K562 (cell line): ENCODE measurements around the gene FBRS. TPM values are rescaled to one million over a fixed set of nuclear protein-coding genes. Genes with fewer than 3 reads are reported as not detected.

ENCODE experiments used
- ARID1B ChIP-seq: fragments of 450-650 bp; IDR thresholded peaks from 2 replicates; pipeline ENCODE4 v1.6.1; 2016; ENCODE audit warnings: antibody characterized with exemption, mild to moderate bottlenecking, inconsistent platforms
- ESRRB ChIP-seq: fragments of 250-450 bp; sonication (Bioruptor Pico); IDR thresholded peaks from 2 replicates; pipeline ENCODE4 v1.5.0; 2020; ENCODE audit warnings: mild to moderate bottlenecking, moderate library complexity, borderline replicate concordance
- IRF2 ChIP-seq: sonication (generic); formaldehyde crosslinking; IDR thresholded peaks from 2 replicates; pipeline ENCODE4 v1.8.1; 2022; ENCODE audit warnings: mild to moderate bottlenecking, missing genetic modification reagents
- RCOR1 ChIP-seq, 2 experiments: IDR thresholded peaks; 2 replicates each; pipeline ENCODE4 v1.6.1; 2012; ENCODE audit warnings: low read depth in 2 of 2, low read length in 2 of 2, borderline replicate concordance in 1 of 2, improper control_type of control experiment in 1 of 2
- SOX6 ChIP-seq: fragments of 450-650 bp; IDR thresholded peaks from 2 replicates; pipeline ENCODE4 v1.6.1; 2014; ENCODE audit warnings: mild to moderate bottlenecking
- SRSF3 ChIP-seq: fragments of 200-400 bp; formaldehyde crosslinking; IDR thresholded peaks from 2 replicates; pipeline ENCODE4 v1.6.1; 2016; ENCODE audit warnings: mild to moderate bottlenecking, low read length, moderate library complexity; ENCODE audit not compliant: insufficient read depth
- TEAD1 ChIP-seq, 2 experiments: fragments of 450-650 bp in 1 of 2; sonication (generic) in 1 of 2; formaldehyde crosslinking; IDR thresholded peaks; 2 replicates each; pipeline versions ENCODE4 v1.4.0 to v1.8.0; 2020 to 2022; ENCODE audit warnings: mild to moderate bottlenecking in 2 of 2, missing genetic modification reagents in 1 of 2
- XRCC5 ChIP-seq: fragments of 200-400 bp; formaldehyde crosslinking; IDR thresholded peaks from 2 replicates; pipeline ENCODE4 v1.6.1; 2017; ENCODE audit warnings: low read depth, mild to moderate bottlenecking, low read length
- ZKSCAN1 ChIP-seq: fragments of 150-350 bp; IDR thresholded peaks from 2 replicates; pipeline ENCODE4 v1.6.1; 2016; ENCODE audit warnings: low read depth, low read length
- ZKSCAN8 ChIP-seq: fragments of 200-800 bp; sonication (Bioruptor generic); IDR thresholded peaks from 2 replicates; pipeline ENCODE4 v1.6.1; 2016; ENCODE audit warnings: missing genetic modification characterization, missing compliant biosample characterization
- polyA plus RNA-seq, 8 experiments: library from polyadenylated mRNA; depleted of rRNA in 4 of 8; stranded (reverse) in 5 of 8; unstranded in 3 of 8; fragments of >200 nt; fragmentation: Nextera tagmentation in 2 of 8; fragmentation: Illumina TruSeq in 1 of 8; extraction: Ambion mirVana in 2 of 8; extraction: Trizol in 1 of 8; gene quantifications; 2 replicates each; pipeline versions ENCODE4 v1.2.1 to v1.2.3, GENCODE V29; 2011 to 2014; ENCODE audit warnings: inconsistent platforms in 1 of 8, missing spikeins in 1 of 8
- total RNA-seq, 7 experiments: library from RNA; depleted of rRNA in 6 of 7; stranded (reverse); fragments of >200 nt in 6 of 7; fragmentation: Illumina TruSeq in 2 of 7; extraction: Trizol in 2 of 7; gene quantifications; 2 replicates each; pipeline versions ENCODE4 v1.2.1 to v1.2.3, GENCODE V29; 2011 to 2021; ENCODE audit warnings: low replicate concordance in 1 of 7
- TF ChIP-seq, protein P1 (sequence below): sonication (generic); formaldehyde crosslinking; IDR thresholded peaks from 2 replicates; pipeline ENCODE4 v1.8.0; 2022; ENCODE audit warnings: mild to moderate bottlenecking, low read depth, missing genetic modification reagents
- TF ChIP-seq, protein P2 (sequence below): fragments of 250-450 bp; sonication (Bioruptor Pico); IDR thresholded peaks from 2 replicates; pipeline ENCODE4 v1.4.0; 2020; ENCODE audit warnings: mild to moderate bottlenecking, moderate library complexity
- TF ChIP-seq, protein P3 (sequence below): sonication (generic); formaldehyde crosslinking; IDR thresholded peaks from 2 replicates; pipeline ENCODE4 v1.8.0; 2022; ENCODE audit warnings: missing genetic modification reagents, mild to moderate bottlenecking, borderline replicate concordance
- TF ChIP-seq, protein P4 (sequence below): sonication (generic); IDR thresholded peaks from 2 replicates; pipeline ENCODE4 v1.6.1; 2016
- TF ChIP-seq, protein P5 (sequence below): fragments of 250-450 bp; sonication (Bioruptor Pico); IDR thresholded peaks from 2 replicates; pipeline ENCODE4 v1.8.0; 2021; ENCODE audit warnings: moderate library complexity, mild to moderate bottlenecking, inconsistent platforms

Gene FBRS
- total and polyA plus RNA-seq, 9 of the 15 experiments (the other 6 are each of a cell fraction or from before 2014, with no cell fraction given), result 0.32 to 59.5 (median 13.1) TPM

DNA sequence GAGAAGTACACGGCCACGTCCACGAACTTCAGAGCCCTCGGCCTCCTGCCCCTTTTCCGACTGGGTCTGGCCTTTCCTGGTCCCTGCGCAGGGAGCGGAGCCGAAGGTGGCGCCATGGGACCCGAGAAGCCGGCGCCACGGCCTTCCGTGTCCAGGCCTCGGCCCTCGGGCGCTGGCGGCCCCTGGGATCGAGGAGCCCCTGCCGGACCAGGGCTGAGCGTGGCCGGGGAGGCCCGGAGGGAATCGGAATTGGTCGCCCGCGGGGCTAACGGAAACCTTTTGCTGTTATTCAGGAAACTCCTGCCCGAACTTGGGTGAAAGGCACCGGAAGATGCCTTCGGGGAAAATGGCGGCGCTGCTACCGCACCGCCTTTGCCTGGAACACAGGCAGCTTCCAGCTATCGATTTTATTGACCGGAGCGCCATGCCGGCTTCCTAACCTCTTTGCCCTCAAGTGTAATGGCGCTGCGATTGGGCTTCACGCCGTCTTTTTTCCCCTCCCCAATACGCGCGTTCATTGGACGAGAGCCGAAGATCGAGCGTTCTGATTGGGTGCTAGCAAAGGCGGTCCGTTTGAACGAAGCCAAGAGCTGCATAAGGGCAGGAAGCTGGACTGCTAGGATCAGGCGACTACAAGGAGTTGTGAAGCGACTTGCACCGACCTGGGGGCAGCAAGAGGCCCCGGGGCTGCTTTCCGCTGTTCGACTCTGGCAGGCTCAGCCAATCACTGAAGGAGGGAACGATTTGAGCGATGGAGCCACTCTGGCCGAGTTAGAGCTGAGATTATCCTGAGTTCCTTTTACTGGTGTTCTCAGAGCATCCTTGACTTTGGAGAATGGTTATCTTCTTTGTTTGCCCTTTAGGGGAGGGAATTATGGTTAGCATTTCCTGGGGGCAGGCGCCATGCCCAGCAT is 48.0 kb upstream of the FBRS start, which contains the start of gene ZNF689 (continued):
- TF ChIP-seq RCOR1 (IDR thresholded peaks at IDR 0.05; ENCODE audit: borderline replicate concordance in 1 of 2, low read depth in 2 of 2, low read length in 2 of 2) (0 out of 4 replicates have a peak, but pooled peaks of 1 of the 2 experiments have one; percentile 34), TEAD1 (CRISPR knock-in tag; IDR thresholded peaks at IDR 0.05) (no peak; a peak in 1 of 4 replicates), ARID1B (no peak), SOX6 (no peak), SRSF3 (0 out of 2 replicates have a peak, but pooled peaks have one; percentile 77), IRF2 (no peak), ZKSCAN8 (CRISPR knock-in tag) (no peak), ZKSCAN1 (no peak), ESRRB (no peak), XRCC5 (no peak)
- TF ChIP-seq, protein P1, sequence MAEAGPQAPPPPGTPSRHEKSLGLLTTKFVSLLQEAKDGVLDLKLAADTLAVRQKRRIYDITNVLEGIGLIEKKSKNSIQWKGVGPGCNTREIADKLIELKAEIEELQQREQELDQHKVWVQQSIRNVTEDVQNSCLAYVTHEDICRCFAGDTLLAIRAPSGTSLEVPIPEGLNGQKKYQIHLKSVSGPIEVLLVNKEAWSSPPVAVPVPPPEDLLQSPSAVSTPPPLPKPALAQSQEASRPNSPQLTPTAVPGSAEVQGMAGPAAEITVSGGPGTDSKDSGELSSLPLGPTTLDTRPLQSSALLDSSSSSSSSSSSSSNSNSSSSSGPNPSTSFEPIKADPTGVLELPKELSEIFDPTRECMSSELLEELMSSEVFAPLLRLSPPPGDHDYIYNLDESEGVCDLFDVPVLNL, result peak; percentile 93; the same call in 1 of the 2 replicates
- TF ChIP-seq, protein P2, sequence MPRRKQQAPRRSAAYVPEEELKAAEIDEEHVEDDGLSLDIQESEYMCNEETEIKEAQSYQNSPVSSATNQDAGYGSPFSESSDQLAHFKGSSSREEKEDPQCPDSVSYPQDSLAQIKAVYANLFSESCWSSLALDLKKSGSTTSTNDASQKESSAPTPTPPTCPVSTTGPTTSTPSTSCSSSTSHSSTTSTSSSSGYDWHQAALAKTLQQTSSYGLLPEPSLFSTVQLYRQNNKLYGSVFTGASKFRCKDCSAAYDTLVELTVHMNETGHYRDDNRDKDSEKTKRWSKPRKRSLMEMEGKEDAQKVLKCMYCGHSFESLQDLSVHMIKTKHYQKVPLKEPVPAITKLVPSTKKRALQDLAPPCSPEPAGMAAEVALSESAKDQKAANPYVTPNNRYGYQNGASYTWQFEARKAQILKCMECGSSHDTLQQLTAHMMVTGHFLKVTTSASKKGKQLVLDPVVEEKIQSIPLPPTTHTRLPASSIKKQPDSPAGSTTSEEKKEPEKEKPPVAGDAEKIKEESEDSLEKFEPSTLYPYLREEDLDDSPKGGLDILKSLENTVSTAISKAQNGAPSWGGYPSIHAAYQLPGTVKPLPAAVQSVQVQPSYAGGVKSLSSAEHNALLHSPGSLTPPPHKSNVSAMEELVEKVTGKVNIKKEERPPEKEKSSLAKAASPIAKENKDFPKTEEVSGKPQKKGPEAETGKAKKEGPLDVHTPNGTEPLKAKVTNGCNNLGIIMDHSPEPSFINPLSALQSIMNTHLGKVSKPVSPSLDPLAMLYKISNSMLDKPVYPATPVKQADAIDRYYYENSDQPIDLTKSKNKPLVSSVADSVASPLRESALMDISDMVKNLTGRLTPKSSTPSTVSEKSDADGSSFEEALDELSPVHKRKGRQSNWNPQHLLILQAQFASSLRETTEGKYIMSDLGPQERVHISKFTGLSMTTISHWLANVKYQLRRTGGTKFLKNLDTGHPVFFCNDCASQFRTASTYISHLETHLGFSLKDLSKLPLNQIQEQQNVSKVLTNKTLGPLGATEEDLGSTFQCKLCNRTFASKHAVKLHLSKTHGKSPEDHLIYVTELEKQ (CRISPR knock-in tag), result no peak
- TF ChIP-seq, protein P3, sequence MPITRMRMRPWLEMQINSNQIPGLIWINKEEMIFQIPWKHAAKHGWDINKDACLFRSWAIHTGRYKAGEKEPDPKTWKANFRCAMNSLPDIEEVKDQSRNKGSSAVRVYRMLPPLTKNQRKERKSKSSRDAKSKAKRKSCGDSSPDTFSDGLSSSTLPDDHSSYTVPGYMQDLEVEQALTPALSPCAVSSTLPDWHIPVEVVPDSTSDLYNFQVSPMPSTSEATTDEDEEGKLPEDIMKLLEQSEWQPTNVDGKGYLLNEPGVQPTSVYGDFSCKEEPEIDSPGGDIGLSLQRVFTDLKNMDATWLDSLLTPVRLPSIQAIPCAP, result no peak
- TF ChIP-seq, protein P4, sequence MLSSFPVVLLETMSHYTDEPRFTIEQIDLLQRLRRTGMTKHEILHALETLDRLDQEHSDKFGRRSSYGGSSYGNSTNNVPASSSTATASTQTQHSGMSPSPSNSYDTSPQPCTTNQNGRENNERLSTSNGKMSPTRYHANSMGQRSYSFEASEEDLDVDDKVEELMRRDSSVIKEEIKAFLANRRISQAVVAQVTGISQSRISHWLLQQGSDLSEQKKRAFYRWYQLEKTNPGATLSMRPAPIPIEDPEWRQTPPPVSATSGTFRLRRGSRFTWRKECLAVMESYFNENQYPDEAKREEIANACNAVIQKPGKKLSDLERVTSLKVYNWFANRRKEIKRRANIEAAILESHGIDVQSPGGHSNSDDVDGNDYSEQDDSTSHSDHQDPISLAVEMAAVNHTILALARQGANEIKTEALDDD, result no peak; the same call in 1 of the 2 replicates
- TF ChIP-seq, protein P5, sequence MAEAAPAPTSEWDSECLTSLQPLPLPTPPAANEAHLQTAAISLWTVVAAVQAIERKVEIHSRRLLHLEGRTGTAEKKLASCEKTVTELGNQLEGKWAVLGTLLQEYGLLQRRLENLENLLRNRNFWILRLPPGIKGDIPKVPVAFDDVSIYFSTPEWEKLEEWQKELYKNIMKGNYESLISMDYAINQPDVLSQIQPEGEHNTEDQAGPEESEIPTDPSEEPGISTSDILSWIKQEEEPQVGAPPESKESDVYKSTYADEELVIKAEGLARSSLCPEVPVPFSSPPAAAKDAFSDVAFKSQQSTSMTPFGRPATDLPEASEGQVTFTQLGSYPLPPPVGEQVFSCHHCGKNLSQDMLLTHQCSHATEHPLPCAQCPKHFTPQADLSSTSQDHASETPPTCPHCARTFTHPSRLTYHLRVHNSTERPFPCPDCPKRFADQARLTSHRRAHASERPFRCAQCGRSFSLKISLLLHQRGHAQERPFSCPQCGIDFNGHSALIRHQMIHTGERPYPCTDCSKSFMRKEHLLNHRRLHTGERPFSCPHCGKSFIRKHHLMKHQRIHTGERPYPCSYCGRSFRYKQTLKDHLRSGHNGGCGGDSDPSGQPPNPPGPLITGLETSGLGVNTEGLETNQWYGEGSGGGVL (CRISPR knock-in tag), result no peak
